ENCODE data around the gene SLX4IP.

DNA sequence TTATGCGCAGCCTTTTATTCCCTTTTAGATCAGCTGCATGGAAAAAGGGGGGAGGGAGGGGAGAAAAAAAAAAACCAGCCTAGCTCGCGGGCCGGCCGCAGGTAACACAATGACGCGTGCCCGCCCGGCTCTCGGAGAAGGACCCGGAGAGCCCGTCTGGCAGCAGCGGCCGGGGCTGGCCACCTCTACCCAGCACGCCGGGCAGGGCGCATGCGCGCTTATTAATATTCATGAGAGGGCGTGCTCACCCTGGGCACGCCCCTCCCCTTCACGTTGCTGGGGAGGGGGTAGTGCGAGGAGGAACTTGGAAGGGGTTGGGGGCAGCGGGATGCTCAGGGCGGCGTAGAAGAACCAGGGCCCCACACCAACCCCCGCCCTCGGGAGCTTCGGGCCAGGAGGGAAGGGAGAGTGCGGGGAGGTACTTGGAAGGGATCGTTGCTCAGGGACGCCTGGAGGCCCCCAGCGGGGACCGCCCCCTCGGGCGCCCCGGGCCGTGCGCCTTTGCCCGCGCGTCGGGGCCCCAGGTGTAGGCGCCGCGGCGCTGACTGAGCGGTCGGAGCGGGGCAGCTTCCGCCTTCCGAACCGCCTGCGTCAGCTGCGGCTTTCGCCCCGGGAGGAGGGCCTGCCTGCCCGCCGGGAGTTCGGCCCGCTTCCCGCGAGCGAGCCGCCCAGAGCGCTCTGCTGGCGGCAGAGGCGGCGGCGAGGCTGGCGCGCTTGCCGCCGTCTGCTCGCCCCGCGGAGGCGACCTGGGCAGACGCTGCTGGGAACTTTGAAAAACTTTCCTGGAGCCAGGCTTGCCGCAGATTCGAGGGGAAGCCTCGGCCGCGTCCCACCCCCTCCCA, 239.0 kb downstream of the SLX4IP start, which contains the start of gene JAG1:
- TF ChIP-seq, protein P1, sequence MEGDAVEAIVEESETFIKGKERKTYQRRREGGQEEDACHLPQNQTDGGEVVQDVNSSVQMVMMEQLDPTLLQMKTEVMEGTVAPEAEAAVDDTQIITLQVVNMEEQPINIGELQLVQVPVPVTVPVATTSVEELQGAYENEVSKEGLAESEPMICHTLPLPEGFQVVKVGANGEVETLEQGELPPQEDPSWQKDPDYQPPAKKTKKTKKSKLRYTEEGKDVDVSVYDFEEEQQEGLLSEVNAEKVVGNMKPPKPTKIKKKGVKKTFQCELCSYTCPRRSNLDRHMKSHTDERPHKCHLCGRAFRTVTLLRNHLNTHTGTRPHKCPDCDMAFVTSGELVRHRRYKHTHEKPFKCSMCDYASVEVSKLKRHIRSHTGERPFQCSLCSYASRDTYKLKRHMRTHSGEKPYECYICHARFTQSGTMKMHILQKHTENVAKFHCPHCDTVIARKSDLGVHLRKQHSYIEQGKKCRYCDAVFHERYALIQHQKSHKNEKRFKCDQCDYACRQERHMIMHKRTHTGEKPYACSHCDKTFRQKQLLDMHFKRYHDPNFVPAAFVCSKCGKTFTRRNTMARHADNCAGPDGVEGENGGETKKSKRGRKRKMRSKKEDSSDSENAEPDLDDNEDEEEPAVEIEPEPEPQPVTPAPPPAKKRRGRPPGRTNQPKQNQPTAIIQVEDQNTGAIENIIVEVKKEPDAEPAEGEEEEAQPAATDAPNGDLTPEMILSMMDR (IDR thresholded peaks at IDR 0.05; ENCODE audit: insufficient read depth, low read depth, low read length): no peak
- no peak for TF ChIP-seq EZH2 (IDR thresholded peaks at IDR 0.05; ENCODE audit: insufficient read depth, low read length)

All from astrocyte (in vitro differentiated cells and primary cell).